ENCODE results near the gene SBK3.
"Not testable (repeated sequence)": the region's sequence is repeated elsewhere in the genome, so short reads cannot be mapped to it uniquely, and the experiment has no call there.

Gene SBK3

GRCh38 chr19:55516878-55517620 is 28.3 kb downstream of the SBK3 start:
- peak; percentile 88 for FAIRE-seq

- no peak for FAIRE-seq
Observed at GRCh38 chr19:55508120-55508519, 37.2 kb downstream of the SBK3 start.

- FAIRE-seq, result no peak
Observed at GRCh38 chr19:55504981-55505380, 40.4 kb downstream of the SBK3 start.

DNA sequence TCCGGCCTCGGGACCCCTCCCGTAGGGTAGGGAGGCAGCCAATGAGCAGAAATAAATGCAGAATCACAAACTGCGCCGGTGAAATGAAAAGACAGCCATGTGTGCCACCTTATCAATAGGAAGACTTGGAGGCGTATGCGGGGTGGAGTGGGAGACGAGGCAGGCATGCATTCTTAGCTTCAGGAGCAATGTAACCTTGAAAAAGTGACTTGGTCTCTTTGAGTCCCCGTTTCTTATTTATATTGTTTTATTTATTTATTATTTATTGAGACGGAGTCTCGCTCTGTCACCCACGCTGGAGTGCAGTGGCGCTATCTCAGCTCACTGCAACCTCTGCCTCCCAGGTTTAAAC is 41.1 kb downstream of the SBK3 start:
- no peak for FAIRE-seq

GRCh38 chr19:55503502-55504251 is 41.7 kb downstream of the SBK3 start:
- FAIRE-seq, result peak; percentile 16

GRCh38 chr19:55503157-55503501 is 42.2 kb downstream of the SBK3 start:
- no peak for FAIRE-seq

DNA sequence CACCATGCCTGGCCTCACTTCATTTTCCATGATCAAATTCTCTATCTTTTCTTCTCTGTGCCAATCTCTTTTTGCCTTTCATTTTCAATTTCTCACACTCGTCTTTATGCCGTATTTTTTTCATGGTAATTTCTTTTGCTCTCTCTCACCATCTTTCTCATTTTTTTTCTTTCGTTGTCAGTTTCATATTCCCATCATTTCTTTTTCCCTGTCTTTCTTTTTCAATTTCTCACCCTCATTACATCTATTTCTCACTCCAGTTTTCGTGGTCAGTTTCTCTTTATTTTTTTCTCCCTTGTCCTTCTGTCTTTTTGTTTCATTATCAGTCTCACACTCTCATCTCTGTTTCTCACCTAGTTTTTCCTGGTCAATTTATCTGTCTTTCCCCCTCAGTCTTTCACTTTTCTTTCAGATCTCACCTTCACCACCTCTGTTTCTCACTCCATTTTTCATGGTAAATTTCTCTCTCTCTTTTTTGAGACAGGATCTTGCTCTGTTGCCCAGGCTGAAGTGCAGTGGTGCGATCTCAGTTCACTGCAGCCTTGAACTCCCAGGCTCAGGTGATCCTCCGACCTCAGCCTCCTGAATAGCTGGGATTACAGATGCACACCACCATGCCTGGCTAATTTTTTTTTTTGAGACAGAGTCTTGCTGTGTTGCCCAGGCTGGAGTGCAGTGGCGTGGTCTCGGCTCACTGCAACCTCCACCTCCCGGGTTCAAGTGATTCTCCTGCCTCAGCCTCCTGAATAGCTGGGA is 43.0 kb downstream of the SBK3 start:
- no peak for FAIRE-seq

DNA sequence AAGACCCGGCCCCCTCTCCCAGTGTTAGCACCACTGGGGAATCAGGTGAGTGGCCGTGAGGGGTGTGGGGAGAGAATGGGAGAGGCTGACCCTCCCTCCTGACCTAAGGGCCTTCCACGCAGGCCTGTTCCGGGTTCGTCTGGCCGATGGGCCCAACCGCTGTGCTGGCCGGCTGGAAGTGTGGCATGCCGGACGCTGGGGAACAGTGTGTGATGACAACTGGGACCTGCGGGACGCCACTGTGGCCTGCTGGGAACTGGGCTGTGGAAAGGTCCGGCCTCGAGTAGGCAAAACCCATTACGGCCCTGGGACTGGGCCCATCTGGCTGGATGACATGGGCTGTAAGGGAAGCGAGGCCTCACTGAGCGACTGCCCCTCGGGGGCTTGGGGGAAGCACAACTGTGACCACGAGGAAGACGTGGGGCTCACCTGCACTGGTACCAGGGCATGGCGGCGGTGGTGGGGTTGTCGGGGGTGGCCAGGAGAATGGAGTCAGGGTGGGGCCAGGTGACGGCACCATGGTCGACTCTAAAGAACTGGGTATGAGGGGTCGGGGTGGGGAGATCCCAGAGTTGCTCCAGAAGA is 44.9 kb downstream of the SBK3 start:
- no peak for FAIRE-seq

GRCh38 chr19:55498246-55498840 is 47.0 kb downstream of the SBK3 start:
- no peak for FAIRE-seq

DNA sequence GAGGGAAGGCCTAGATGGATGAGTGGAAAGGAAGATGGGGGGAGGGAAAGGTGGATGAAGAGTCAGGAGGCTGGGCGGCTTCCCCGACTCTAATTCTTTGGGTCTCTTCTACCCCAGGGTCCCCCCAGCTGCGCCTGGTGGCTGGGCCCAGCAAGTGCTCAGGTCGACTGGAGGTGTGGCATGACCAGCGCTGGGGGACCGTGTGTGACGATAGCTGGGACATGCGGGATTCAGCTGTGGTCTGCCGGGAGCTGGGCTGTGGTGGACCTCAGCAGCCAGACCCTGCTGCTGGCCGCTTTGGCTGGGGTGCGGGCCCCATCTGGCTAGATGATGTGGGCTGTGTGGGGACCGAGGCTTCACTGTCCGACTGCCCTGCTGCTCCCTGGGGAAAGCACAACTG is 47.6 kb downstream of the SBK3 start:
- no peak for FAIRE-seq

GRCh38 chr19:55496820-55497219 is 48.5 kb downstream of the SBK3 start:
- not testable (repeated sequence) for FAIRE-seq

DNA sequence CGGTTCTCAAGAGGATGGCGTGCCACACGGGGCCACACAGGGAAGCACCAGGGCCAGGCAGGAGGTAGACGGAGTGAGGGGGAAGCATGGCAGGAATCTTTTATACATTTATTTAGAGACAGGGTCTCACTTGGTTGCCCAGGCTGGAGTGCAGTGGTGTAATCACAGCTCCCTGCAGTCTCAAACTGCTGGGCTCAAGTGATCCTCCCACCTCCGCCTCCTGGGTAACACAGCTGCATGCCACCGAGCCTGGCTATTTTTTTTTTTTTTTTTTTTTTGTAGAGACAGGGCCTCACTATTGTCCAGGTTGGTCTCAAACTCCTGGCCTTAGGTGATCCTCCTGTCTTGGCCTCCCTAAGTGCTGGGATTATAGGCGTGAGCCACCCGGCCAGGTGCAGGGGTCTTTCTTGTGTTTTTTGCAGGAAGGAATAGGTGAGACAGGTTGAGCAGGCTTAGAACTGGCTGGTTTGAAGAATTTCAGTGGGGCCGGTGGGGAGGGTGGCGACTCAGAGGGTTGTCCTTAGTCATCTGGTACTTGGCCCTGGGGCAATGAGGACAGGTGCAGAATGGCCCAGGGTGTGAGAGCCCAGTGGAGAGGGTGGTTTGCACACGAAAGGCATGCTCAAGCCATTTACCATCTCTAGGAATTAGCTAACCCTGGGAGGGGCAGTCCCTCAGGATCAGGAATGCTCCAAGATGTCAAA is 49.5 kb downstream of the SBK3 start:
- FAIRE-seq, result no peak

DNA sequence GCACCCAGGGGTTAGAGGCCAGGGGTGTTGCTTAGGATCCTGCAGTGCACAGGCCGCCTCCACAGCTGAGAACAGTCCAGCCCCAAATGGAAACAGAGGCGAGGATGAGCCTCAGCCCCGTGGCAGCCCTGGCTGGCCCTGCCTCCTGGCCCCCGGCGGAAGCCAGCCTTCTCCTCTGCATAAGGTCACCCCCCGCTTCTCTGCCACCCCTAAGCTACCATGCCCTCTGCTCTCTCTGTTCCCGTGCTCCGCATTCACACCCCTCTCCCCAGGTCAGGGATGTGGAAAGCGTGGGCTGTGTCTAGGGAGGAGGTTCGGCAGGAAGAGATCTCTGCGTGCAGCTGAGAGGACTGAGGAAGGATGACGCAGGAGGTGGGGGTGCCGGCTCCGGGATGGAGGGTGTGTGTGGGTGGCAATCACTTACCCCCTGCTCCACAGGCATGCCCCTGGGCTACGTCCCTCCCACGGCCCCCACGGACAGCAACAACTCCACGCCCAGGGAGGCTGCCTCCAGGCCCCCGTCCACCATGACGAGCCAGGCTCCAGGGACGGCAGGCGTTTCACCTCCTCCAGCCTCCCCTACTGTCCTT is 51.1 kb downstream of the SBK3 start:
- no peak for FAIRE-seq

DNA sequence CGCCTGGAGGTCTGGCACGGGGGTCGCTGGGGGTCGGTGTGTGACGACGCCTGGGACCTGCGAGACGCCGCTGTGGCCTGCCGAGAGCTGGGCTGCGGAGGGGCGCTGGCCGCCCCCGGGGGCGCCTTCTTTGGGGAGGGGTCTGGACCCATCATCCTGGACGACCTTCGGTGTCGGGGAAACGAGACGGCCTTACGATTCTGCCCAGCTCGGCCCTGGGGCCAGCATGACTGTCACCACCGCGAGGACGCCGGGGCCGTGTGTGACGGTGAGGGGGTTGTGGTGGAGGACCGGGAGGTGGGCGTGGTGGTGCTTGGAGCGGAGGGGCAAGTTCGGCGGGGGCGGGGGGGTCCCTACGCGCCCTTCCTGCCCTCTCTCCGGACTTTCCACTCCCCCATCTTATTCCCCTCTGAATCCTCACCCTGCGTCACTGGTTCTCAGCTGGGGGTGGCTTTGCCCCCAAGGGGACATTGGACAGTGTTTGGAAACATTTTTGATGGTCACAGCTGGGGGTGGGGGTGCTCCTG is 51.6 kb downstream of the SBK3 start:
- no peak for FAIRE-seq

DNA sequence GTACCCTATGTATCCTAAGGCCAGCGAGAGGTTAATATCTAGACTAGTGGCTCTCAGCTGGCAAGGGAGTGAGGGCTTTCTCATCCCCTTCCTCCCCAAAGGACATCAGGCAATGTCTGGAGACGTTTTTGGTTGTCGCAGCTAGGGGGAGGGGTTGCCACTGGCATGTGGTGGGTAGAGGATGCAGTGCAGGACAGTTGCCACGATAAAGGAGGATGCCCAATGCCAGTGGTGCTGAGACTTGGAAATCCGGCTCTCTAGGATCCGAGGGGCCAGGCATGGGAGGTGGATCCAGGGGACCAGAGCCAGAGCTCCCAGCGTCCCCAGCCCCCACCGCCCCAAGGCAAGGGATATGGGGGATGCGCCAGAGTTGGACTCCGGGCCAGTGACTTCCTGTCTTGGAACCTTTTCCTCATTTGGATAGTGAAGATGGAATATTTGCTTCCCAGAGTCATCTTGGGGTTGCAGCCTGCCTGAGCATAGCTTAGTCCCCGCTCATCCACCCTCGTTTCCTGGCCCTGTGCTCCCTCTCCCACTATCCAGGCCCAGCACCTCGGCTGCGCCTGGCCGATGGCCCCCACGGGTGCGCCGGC is 52.2 kb downstream of the SBK3 start:
- no peak for FAIRE-seq

DNA sequence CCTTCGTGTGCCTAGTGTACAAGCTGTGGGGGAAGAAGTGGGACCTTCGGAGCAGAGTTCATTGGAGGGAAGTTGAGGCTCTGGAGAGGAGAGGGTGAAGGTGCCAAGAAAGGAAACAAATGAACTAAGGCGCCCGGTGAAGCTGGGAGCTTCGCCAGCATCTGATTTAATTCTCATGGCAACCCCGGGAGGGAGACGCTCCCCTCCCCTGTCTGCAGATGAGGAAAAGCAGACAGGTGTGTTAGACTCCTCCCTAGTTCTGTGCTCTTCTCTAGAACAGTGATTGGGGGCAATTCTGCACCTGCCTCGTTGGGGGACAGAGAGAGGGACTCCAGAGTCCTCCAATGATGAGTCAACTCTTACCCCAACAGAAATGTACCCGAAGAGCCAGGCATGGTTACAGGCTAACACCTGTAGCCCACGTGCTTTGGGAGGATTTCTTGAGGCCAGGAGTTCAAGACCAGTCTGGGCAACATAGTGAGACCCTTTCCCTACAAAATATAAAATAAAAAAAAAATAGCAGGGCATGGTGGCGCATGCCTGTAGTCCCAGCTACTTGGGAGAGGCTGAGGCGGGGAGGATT is 52.9 kb downstream of the SBK3 start:
- FAIRE-seq, result no peak

DNA sequence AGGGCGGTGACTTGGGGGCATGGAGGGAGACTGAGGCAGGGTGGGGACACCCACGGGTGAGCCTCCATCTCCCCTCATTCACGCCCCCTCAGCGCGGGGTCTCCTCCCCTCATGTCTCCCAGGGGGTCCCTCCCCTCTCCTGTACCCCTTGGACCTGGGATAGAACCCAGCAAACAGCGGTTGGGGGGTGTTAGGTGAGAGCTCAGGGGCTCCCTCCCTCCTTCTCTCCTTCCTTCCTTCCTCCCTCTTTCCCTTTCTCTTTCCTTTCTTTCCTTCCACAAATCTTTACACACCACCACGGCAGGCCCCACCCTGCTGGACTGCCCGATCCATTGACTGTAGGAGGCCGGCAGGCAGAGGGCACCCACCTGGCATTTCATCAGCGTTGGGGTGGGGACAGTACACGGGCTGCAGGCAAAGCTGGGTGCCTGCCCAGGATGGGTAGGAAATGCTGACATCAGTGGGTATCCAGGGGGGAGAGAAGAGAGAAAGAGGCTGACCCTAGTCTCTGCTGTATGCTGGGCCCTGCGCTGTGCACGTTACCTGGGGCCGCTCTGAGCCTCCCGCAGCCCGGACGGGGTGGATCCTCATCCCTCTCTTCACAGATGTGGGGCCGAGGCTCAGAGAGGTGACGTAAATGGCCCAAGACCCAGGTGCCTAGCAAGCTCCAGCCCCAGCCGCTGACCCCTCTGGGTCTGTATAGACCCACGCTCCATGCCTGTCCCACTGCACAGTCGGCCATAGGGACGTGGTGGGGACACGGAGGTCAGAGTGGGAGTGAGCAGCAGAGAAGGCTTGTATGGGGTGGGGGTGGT is 53.6 kb downstream of the SBK3 start:
- no peak for FAIRE-seq
